ENCODE data around the gene C1orf87.
"Not testable (repeated sequence)": the region's sequence is repeated elsewhere in the genome, so short reads cannot be mapped to it uniquely, and the experiment has no call there.

Gene C1orf87

DNA sequence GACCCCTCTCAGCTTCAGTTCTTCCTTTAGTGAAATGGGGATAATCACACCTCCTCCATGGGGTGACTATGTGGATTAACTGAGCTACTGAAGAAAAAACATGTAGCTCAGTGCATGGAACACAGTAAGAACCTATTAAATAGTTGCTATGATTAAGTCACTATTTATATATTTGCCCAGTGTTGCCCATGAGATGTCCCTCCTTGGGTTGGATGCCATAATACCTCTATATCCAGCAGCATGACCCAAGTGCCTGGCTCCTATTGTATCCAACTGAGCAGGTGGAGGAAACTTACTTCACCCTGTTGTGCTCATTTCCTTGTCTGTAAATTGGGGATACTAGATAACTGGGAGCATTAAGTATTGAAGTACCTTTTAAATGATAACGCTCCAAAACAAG lies 99.9 kb downstream of the C1orf87 start:
- H3K4me3 ChIP-seq (ENCODE audit: control insufficient read depth, low read depth, low read length), result no peak overlapping the region
- TF ChIP-seq, protein P1, sequence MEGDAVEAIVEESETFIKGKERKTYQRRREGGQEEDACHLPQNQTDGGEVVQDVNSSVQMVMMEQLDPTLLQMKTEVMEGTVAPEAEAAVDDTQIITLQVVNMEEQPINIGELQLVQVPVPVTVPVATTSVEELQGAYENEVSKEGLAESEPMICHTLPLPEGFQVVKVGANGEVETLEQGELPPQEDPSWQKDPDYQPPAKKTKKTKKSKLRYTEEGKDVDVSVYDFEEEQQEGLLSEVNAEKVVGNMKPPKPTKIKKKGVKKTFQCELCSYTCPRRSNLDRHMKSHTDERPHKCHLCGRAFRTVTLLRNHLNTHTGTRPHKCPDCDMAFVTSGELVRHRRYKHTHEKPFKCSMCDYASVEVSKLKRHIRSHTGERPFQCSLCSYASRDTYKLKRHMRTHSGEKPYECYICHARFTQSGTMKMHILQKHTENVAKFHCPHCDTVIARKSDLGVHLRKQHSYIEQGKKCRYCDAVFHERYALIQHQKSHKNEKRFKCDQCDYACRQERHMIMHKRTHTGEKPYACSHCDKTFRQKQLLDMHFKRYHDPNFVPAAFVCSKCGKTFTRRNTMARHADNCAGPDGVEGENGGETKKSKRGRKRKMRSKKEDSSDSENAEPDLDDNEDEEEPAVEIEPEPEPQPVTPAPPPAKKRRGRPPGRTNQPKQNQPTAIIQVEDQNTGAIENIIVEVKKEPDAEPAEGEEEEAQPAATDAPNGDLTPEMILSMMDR (conservative IDR thresholded peaks at IDR 0.05; ENCODE audit: control insufficient read depth, insufficient read depth, low read depth, low read length), result no peak
- no peak for DNase-seq (ENCODE audit: low read depth)

DNA sequence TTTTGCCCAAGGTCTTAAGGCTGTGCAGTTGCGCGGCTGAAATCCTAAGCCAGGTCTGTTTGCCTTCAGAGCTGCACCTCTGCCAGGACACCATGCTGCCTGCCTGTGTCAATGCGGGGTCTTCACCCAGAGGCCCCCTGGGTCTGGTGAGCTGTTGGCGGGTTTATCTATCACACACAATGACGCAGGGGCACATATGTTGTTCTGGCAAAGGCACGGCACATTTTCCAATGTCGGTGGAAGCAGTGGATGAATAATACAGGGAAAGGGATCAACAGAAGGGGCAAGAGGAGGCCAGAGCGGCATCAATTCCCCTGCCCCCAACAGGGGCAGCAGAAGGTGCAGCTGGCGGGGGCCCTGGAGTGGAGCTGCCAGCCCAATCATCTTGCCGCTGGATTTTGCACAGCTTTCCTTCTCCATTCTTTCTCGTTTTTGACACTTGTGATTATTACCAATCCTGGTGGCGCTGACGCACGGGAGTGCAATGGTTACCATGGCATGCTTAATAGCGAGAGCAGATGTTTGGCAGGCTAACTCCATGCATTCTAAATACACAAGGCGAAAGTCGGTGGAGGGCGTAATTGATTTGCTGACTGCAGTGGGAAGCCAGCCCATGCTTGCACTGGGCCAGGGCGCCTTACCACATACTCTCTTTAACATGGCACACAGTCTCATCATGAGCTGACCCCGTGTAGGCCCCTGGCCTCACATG lies 101.2 kb downstream of the C1orf87 start:
- DNase-seq (ENCODE audit: low read depth), result peak; percentile 77
- TF ChIP-seq, protein P1 (conservative IDR thresholded peaks at IDR 0.05; ENCODE audit: control insufficient read depth, insufficient read depth, low read depth, low read length), result no peak
- no peak overlapping the region for H3K4me3 ChIP-seq (ENCODE audit: control insufficient read depth, low read depth, low read length)

DNA sequence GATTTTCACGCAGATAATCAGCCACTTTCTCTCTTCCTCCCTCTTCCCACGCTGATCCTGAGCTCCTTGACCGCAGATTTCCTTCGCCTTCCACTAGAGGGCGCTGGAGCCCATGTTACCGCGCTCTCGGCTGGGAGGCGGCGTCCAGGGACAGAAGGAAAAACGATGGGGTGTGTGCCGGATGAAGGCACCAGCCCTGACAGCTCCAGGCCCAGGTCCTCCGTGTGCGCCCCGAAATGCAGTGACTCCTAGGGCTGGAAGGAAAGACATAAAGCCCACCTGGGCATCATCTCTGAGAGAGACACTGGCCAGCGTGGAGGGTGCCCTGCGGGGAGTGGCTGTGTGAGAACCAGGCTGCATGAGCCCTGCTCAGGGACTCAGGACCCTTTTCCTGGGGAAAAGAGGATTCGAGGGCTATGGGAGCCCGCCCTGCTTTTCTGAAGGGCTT lies 102.1 kb downstream of the C1orf87 start:
- peak; percentile 62 for DNase-seq (ENCODE audit: low read depth)
- TF ChIP-seq, protein P1 (conservative IDR thresholded peaks at IDR 0.05; ENCODE audit: control insufficient read depth, insufficient read depth, low read depth, low read length), result peak; percentile 84
- no peak overlapping the region for H3K4me3 ChIP-seq (ENCODE audit: control insufficient read depth, low read depth, low read length)

DNA sequence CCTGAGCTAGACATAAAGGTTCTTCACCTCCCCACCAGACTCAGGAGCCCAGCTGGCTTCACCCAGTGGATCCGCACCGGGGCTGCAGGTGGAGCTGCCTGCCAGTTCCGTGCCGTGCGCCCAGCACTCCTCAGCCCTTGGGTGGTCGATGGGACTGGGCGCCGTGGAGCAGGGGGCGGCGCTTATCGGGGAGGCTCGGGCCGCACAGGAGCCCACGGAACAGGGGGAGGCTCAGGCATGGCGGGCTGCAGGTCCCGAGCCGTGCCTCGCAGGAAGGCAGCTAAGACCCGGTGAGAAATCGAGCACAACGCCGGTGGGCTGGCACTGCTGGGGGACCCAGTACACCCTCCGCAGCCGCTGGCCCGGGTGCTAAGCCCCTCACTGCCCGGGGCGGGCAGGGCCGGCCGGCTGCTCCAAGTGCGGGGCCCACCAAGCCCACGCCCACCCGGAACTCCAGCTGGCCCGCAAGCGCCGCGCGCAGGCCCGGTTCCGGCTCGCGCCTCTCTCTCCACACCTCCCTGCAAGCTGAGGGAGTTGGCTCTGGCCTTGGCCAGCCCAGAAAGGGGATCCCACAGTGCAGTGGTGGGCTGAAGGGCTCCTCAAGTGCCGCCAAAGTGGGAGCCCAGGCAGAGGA lies 103.9 kb downstream of the C1orf87 start:
- DNase-seq (ENCODE audit: low read depth); H3K4me3 ChIP-seq (ENCODE audit: control insufficient read depth, low read depth, low read length): not testable (repeated sequence)

DNA sequence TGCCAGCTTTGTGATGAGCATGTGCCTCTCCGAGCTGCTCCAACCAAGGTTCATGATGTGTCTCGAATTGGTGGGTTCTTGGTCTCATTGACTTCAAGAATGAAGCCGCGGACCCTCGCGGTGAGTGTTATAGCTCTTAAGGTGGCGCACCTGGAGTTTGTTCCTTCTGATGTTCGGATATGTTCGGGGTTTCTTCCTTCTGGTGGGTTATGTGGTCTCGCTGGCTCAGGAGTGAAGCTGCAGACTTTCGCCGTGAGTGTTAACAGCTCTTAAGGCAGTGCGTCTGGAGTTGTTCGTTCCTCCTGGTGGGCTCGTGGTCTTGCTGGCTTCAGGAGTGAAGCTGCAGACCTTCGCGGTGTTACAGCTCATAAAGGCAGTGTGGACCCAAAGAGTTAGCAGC lies 104.8 kb downstream of the C1orf87 start:
- DNase-seq (ENCODE audit: low read depth); H3K4me3 ChIP-seq (ENCODE audit: control insufficient read depth, low read depth, low read length): not testable (repeated sequence)

DNA sequence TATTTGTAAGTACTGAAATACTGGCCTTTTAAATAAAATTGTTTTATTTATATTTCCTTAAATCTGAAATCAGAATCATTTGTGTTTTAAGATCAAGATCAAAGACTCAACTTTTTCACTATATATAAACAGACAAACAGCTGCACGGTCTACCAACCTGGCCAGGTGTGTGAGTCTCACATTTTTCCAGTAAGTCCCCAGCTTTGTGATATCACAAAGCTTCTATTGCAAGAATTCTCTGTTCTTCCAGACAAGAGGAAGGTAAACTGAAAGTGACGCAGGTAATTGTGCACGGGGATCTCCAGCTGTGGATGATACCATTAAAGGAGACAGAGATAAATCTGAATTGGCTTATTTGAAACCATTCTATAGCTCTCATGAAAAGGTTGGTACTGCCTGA lies 105.8 kb downstream of the C1orf87 start:
- TF ChIP-seq, protein P1 (conservative IDR thresholded peaks at IDR 0.05; ENCODE audit: control insufficient read depth, insufficient read depth, low read depth, low read length), result no peak
- no peak overlapping the region for H3K4me3 ChIP-seq (ENCODE audit: control insufficient read depth, low read depth, low read length)
- DNase-seq (ENCODE audit: low read depth), result no peak

DNA sequence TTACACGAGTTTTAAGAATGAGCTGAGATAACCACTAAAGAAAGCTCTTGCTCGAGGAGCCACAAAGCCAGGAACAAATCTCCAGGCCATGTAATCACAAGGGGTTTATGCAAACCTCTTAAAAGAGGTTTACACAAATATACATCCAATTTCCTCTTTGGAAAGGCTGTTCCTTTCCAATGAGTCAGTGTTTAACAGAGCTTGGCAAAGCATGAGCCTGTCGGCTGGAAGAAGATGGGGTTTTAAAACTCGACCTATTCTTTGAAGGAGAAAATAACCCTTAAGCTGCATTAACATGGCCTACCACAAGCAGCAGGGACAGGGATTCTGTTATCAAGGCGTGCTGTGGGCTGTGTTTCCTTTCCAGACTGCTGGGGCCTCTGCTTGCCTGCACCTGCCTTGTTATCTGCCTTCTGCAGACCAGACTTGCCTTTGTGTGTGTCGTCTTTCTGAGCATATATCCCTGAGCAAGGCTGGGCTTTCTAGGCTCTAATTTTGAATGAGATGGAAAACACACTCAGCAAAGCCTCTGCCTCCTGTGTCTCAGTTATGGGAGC lies 106.4 kb downstream of the C1orf87 start:
- no peak overlapping the region for H3K4me3 ChIP-seq (ENCODE audit: control insufficient read depth, low read depth, low read length)
- DNase-seq (ENCODE audit: low read depth), result peak; percentile 45
- TF ChIP-seq, protein P1 (conservative IDR thresholded peaks at IDR 0.05; ENCODE audit: control insufficient read depth, insufficient read depth, low read depth, low read length), result no peak

All from fibroblast of mammary gland (primary cell).